ENCODE measurements around the gene CD79B. TPM values are rescaled to one million over a fixed set of nuclear protein-coding genes. Genes with fewer than 3 reads are reported as not detected.
A peak's percentile ranks its signal among the peaks of the same experiment; 100 is the strongest.
"Not testable (repeated sequence)": the region's sequence is repeated elsewhere in the genome, so short reads cannot be mapped to it uniquely, and the experiment has no call there.

CD79B gene
- total and polyA plus RNA-seq, 9 donors: 1.8 to 4.3 (median 2.5) TPM

GRCh38 chr17:63911657-63912100 lies 20.5 kb downstream of the CD79B start:
- H3K4me3 ChIP-seq (ENCODE audit: low read length): no peak overlapping the region
- no peaks in the 10 kb centered on the region for H3K27me3 ChIP-seq (ENCODE audit: control insufficient read depth, insufficient read depth, low read length)
- H3K36me3 ChIP-seq (ENCODE audit: control insufficient read depth, insufficient read depth, low read length): no peaks in the 10 kb centered on the region
- no peaks in the 10 kb centered on the region for H3K4me1 ChIP-seq (ENCODE audit: control insufficient read depth, insufficient read depth, low read length)
- no peaks in the 10 kb centered on the region for H3K9me3 ChIP-seq (replicated peaks; ENCODE audit: control insufficient read depth, low read depth, low read length)
- peak; percentile 28 for DNase-seq
- no peak overlapping the region for H3K27ac ChIP-seq (ENCODE audit: low read length)
- WGBS (ENCODE audit: insufficient coverage): 46% methylated on average over 5 of the region's 8 CpGs

DNA sequence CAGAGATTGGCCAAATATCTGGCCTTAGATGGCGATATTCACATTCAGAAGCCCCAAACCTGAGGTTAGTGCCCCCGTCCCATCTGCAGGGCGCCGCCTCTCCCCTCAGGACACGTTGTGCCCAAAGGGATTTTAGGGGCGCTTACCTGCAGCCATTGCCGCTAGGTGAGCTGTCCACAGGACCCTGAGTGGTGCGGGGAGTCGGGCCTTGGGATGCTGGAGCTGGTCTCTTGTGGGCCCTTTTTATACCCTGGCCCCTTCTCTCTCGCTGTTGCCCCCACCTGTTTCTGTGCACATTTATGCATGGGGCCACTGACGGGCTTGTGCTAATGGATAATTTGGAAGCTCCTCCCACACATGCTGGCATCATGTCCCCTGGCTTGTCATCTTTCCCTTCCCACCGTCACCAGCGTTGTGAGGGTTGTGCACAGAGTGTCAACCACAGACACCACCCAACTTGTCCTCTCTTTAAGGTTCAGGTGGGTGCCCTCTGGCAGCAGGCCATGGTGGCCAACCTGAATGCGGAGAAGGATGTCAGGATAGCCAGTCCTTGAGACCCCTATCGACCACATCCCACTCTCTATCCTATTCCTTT lies 21.0 kb downstream of the CD79B start, which contains the start of gene CSHL1:
Gene CSHL1 (minus strand): TSS at position 218 of the 595 bp plus-strand sequence. CDS start 62 bp downstream, at position 156.
- no peaks in the 10 kb centered on the region for H3K4me1 ChIP-seq (ENCODE audit: control insufficient read depth, insufficient read depth, low read length)
- no peaks in the 10 kb centered on the region for H3K36me3 ChIP-seq (ENCODE audit: control insufficient read depth, insufficient read depth, low read length)
- H3K27ac ChIP-seq (ENCODE audit: low read length): no peak within 1 kb of the TSS
- no peaks in the 10 kb centered on the region for H3K9me3 ChIP-seq (replicated peaks; ENCODE audit: control insufficient read depth, low read depth, low read length)
- WGBS (ENCODE audit: insufficient coverage): 56% methylated on average over 13 of the region's 15 CpGs
- H3K4me3 ChIP-seq (ENCODE audit: low read length): no peak within 1 kb of the TSS
- DNase-seq: no peak
- H3K27me3 ChIP-seq (ENCODE audit: control insufficient read depth, insufficient read depth, low read length): no peaks in the 10 kb centered on the region

GRCh38 chr17:63910096-63910495 lies 22.0 kb downstream of the CD79B start:
- H3K27ac ChIP-seq (ENCODE audit: low read length): no peak overlapping the region
- no peaks in the 10 kb centered on the region for H3K4me1 ChIP-seq (ENCODE audit: control insufficient read depth, insufficient read depth, low read length)
- no peak overlapping the region for H3K4me3 ChIP-seq (ENCODE audit: low read length)
- no peaks in the 10 kb centered on the region for H3K27me3 ChIP-seq (ENCODE audit: control insufficient read depth, insufficient read depth, low read length)
- WGBS (ENCODE audit: insufficient coverage): 75% methylated on average over 10 of the region's 14 CpGs
- no peak for DNase-seq
- H3K9me3 ChIP-seq (replicated peaks; ENCODE audit: control insufficient read depth, low read depth, low read length): no peaks in the 10 kb centered on the region
- no peaks in the 10 kb centered on the region for H3K36me3 ChIP-seq (ENCODE audit: control insufficient read depth, insufficient read depth, low read length)

DNA sequence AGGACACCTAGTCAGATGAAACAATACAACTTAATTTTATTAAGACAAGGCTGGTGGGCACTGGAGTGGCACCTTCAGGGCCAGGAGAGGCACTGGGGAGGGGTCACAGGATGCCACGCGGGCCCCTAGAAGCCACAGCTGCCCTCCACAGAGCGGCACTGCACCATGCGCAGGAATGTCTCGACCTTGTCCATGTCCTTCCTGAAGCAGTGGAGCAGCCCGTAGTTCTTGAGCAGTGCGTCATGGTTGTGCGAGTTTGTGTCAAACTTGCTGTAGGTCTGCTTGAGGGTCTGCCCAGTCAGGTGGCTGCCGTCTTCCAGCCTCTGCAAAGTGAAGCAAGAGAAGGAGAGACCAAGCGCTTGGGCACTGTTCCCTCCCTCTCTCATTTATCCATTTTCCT lies 22.5 kb downstream of the CD79B start:
- not testable (repeated sequence) for H3K36me3 ChIP-seq (ENCODE audit: control insufficient read depth, insufficient read depth, low read length); H3K4me1 ChIP-seq (ENCODE audit: control insufficient read depth, insufficient read depth, low read length); H3K27ac ChIP-seq (ENCODE audit: low read length); DNase-seq; H3K27me3 ChIP-seq (ENCODE audit: control insufficient read depth, insufficient read depth, low read length); H3K4me3 ChIP-seq (ENCODE audit: low read length); H3K9me3 ChIP-seq (replicated peaks; ENCODE audit: control insufficient read depth, low read depth, low read length)
- 94% methylated on average over 5 of the region's 10 CpGs for WGBS (ENCODE audit: insufficient coverage)

DNA sequence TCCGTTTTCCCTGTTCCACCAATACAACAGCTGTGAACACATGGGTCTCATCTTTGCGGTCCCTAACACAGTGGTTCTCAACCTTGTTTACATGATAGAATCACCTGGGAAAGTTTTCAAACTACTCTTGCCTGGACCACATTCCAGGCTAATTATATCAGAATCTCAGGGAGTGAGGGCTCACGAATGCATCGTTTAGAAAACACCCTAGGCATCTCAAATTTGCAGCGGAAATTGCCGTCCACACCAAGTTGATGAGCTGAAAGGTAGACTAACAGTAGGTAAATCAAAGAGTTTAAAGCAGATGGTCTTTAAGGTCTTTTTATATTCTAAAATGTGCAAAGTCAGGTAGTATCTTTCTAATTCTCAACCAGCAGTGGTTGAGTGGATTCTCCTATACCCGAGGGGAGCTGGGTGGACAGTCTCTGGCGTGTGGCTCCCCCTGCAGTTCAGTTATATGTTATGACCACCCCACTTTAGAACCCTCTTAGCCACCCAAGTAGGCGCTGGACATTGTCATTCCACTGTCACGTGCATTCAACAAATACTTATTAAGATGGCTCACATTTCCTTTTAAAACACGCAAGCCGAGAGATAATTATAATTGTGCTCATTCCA lies 24.9 kb downstream of the CD79B start:
- WGBS (ENCODE audit: insufficient coverage): 90% methylated on average over 2 of the region's 12 CpGs
- not testable (repeated sequence) for H3K27me3 ChIP-seq (ENCODE audit: control insufficient read depth, insufficient read depth, low read length)

GRCh38 chr17:63904796-63905195 lies 27.3 kb downstream of the CD79B start:
- not testable (repeated sequence) for H3K9me3 ChIP-seq (replicated peaks; ENCODE audit: control insufficient read depth, low read depth, low read length); H3K27ac ChIP-seq (ENCODE audit: low read length); H3K4me3 ChIP-seq (ENCODE audit: low read length); H3K36me3 ChIP-seq (ENCODE audit: control insufficient read depth, insufficient read depth, low read length); H3K4me1 ChIP-seq (ENCODE audit: control insufficient read depth, insufficient read depth, low read length); H3K27me3 ChIP-seq (ENCODE audit: control insufficient read depth, insufficient read depth, low read length); DNase-seq
- WGBS (ENCODE audit: insufficient coverage): 90% methylated on average over 2 of the region's 8 CpGs

More for the DNA sequence above, 24.9 kb downstream of the CD79B start:
- not testable (repeated sequence) for H3K36me3 ChIP-seq (ENCODE audit: control insufficient read depth, insufficient read depth, low read length); H3K9me3 ChIP-seq (replicated peaks; ENCODE audit: control insufficient read depth, low read depth, low read length); H3K4me1 ChIP-seq (ENCODE audit: control insufficient read depth, insufficient read depth, low read length); H3K4me3 ChIP-seq (ENCODE audit: low read length); DNase-seq; H3K27ac ChIP-seq (ENCODE audit: low read length)

- H3K27me3 ChIP-seq (ENCODE audit: control insufficient read depth, insufficient read depth, low read length); H3K4me3 ChIP-seq (ENCODE audit: low read length); H3K9me3 ChIP-seq (replicated peaks; ENCODE audit: control insufficient read depth, low read depth, low read length); H3K4me1 ChIP-seq (ENCODE audit: control insufficient read depth, insufficient read depth, low read length); H3K36me3 ChIP-seq (ENCODE audit: control insufficient read depth, insufficient read depth, low read length); H3K27ac ChIP-seq (ENCODE audit: low read length); DNase-seq: not testable (repeated sequence)
- 100% methylated on average over 1 of the region's 5 CpGs for WGBS (ENCODE audit: insufficient coverage)
Measured at GRCh38 chr17:63903787-63904201, 28.3 kb downstream of the CD79B start.

- not testable (repeated sequence) for H3K4me1 ChIP-seq (ENCODE audit: control insufficient read depth, insufficient read depth, low read length); H3K36me3 ChIP-seq (ENCODE audit: control insufficient read depth, insufficient read depth, low read length); H3K9me3 ChIP-seq (replicated peaks; ENCODE audit: control insufficient read depth, low read depth, low read length); H3K27me3 ChIP-seq (ENCODE audit: control insufficient read depth, insufficient read depth, low read length); H3K27ac ChIP-seq (ENCODE audit: low read length); H3K4me3 ChIP-seq (ENCODE audit: low read length); DNase-seq
- 60% methylated on average over 2 of the region's 2 CpGs for WGBS (ENCODE audit: insufficient coverage)
Measured at GRCh38 chr17:63901971-63902370, 30.2 kb downstream of the CD79B start.

GRCh38 chr17:63898899-63899798 lies 33.0 kb downstream of the CD79B start:
- H3K27ac ChIP-seq (ENCODE audit: low read length); H3K27me3 ChIP-seq (ENCODE audit: control insufficient read depth, insufficient read depth, low read length); H3K4me3 ChIP-seq (ENCODE audit: low read length); H3K9me3 ChIP-seq (replicated peaks; ENCODE audit: control insufficient read depth, low read depth, low read length); H3K4me1 ChIP-seq (ENCODE audit: control insufficient read depth, insufficient read depth, low read length); H3K36me3 ChIP-seq (ENCODE audit: control insufficient read depth, insufficient read depth, low read length); DNase-seq: not testable (repeated sequence)
- WGBS (ENCODE audit: insufficient coverage): 88% methylated on average over 1 of the region's 6 CpGs
